A549 treated with GW870086 at 1 μM for 4 hours (cell line): ENCODE data around the gene SLK. TPM values are rescaled to one million over a fixed set of nuclear protein-coding genes. Genes with fewer than 3 reads are reported as not detected.

Experiments used
- total RNA-seq: library from RNA; stranded (reverse); fragments of 200-300 nt; extraction: Qiagen RNA extraction; gene quantifications from 5 replicates; pipeline ENCODE4 v1.2.3, GENCODE V29; 2022; ENCODE audit warnings: low read depth

Gene SLK
- total RNA-seq: 27.1 to 44.4 TPM (median 38.8 TPM) in 5 replicates

DNA sequence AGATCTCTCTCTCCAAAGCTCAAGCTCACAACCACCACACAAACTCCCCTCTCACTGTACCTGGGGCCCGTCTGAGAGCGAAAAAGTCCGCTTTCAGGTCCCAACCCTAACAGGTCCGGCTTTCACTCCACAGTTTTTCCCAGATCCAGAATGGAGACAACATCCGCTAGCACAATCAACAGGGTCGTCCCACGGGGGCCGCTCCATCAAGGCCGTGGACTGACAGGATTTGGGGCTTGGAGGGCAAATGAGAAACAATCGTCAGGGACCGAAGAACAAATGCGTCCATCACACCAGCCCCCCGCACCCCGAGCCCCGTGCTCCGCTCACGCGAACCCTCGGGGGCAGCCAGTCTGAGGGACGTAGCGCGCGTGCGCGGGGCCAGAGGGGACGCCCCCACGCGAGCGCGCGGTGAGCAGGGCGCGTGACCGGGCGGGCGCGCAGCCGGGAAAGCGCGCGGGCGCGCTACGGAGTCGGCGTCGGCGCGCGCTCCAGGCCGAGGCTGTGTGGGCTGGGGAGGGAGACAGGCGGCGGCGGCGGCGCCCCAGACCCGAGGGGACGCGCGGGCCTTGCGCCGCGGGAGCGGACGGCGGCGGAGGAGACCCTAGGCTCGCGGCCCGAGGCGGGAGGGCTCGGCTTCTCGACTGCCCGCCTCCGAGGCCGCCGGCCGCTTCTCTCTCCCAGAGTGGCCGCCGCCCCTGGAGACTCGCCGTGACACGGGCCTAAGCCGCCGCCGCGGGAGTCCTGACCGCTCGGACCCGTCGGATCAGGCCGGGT lies at the start of gene SLK:
Gene SLK (plus strand): TSS at position 470 of the 777 bp plus-strand sequence. CDS start 606 bp downstream, outside the sequence.

DNA sequence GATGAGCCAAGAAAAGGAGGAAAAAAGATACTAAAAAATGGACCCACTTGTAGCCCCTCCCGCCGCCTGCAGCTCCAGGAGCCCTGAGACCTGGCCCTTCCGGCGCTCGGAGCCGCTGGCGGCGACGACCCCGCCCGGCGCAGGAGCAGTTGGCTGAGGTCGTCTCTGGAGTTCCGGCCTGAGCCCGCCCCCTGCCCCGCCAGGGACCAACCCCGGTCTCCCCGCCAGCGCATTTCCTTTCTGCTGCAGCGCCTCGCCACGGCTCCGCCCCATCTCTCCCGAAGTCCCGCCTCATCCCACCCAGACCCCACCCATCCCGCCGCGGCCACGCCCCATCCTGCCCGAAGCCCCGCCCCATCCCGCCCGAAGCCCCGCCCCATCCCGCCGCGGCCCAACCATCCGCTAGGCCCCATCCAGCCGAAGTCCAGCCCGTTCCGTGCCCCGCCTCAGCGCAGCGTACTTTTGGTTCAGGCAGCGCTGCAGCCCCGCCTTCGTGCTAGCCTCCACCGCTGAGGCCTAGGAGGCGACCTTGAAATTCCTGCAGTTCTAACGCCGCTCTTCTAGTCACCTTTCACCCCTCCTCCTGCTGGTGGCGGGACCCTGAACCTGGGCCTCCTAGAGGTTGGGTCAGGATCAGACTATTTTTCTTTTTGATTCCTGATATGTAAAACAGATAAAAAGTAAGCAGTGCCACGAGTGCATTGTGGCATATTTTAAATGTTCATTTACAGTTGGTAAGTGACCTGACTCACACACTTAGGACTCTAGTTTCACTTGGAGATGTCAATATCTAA lies 48.7 kb upstream of the SLK start, which contains the start of gene STN1:
Gene STN1 (minus strand): TSS at position 132 of the 794 bp plus-strand sequence. CDS start 590 bp downstream, outside the sequence.

Other genes with a start within 250 kb of the SLK start
- gene SH3PXD2A, start 111.6 kb upstream of the SLK start, total RNA-seq: 0.82 to 1.7 TPM (median 1.5 TPM) in 5 replicates
- gene STN1, start 49.0 kb upstream of the SLK start, total RNA-seq: 22.0 to 26.3 TPM (median 24.6 TPM) in 5 replicates
- gene COL17A1, start 118.7 kb downstream of the SLK start, total RNA-seq: 1.5 to 2.2 TPM (median 1.8 TPM) in 5 replicates
- 14.7 to 20.6 TPM (median 17.4 TPM) in 5 replicates for gene SFR1, start 155.0 kb downstream of the SLK start, total RNA-seq